ENCODE results near the gene TWSG1. TPM values are rescaled to one million over a fixed set of nuclear protein-coding genes. Genes with fewer than 3 reads are reported as not detected.
"Not testable (repeated sequence)": the region's sequence is repeated elsewhere in the genome, so short reads cannot be mapped to it uniquely, and the experiment has no call there.

The TWSG1 gene
- total and polyA plus RNA-seq, 4 donors = 11.8 to 55.8 (median 21.6) TPM

DNA sequence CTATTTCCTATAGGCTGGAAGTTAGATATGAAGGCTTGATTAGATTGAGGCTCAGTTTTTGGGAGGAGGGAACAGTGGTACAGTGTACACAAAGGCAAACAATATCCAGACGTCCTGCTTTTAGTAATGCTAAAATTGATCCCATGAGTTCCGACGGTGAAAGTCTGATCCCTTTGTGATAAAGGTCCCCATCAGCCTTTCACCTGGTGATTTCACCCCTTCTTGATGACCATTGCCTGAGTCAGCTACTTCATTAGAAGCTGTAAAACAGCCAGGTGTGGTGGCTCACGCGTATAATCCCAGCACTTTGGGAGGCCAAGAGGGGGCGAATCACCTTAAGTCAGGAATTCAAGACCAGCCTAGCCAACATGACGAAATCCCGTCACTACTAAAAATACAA lies 29.7 kb downstream of the TWSG1 start:
- DNase-seq (no peak), ATAC-seq (ENCODE audit: insufficient read depth, low FRiP score) (no peak)
- no peaks in the 10 kb centered on the region for H3K27me3 ChIP-seq (ENCODE audit: control insufficient read depth in 3 of 3, insufficient read depth in 3 of 3, low read length in 2 of 3)
- H3K9me3 ChIP-seq (ENCODE audit: control insufficient read depth in 4 of 4, insufficient read depth in 3 of 4, low read length in 3 of 4) = no peaks in the 10 kb centered on the region
- H3K9ac ChIP-seq (ENCODE audit: insufficient read depth in 1 of 2, low read length in 2 of 2) = no peak overlapping the region
- H3K27ac ChIP-seq (ENCODE audit: low read depth in 1 of 2, low read length in 1 of 2) = no peak overlapping the region
- H3K36me3 ChIP-seq (ENCODE audit: control insufficient read depth in 4 of 4, insufficient read depth in 4 of 4, low read length in 4 of 4) = peaks cover 0 to 14% (median 5%) of the 10 kb centered on the region in 4 donors
- peaks cover 0 to 13% (median 0%) of the 10 kb centered on the region in 5 donors for H3K4me1 ChIP-seq (ENCODE audit: control insufficient read depth in 5 of 5, insufficient read depth in 5 of 5, low read length in 5 of 5)
- 95 to 97% methylated on average over 8 of the region's 8 CpGs for WGBS, 2 donors
- TF ChIP-seq, protein P1, sequence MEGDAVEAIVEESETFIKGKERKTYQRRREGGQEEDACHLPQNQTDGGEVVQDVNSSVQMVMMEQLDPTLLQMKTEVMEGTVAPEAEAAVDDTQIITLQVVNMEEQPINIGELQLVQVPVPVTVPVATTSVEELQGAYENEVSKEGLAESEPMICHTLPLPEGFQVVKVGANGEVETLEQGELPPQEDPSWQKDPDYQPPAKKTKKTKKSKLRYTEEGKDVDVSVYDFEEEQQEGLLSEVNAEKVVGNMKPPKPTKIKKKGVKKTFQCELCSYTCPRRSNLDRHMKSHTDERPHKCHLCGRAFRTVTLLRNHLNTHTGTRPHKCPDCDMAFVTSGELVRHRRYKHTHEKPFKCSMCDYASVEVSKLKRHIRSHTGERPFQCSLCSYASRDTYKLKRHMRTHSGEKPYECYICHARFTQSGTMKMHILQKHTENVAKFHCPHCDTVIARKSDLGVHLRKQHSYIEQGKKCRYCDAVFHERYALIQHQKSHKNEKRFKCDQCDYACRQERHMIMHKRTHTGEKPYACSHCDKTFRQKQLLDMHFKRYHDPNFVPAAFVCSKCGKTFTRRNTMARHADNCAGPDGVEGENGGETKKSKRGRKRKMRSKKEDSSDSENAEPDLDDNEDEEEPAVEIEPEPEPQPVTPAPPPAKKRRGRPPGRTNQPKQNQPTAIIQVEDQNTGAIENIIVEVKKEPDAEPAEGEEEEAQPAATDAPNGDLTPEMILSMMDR (IDR thresholded peaks at IDR 0.05; ENCODE audit: control extremely low read depth, extremely low read depth) = no peak
- no peak overlapping the region for H3K4me3 ChIP-seq

DNA sequence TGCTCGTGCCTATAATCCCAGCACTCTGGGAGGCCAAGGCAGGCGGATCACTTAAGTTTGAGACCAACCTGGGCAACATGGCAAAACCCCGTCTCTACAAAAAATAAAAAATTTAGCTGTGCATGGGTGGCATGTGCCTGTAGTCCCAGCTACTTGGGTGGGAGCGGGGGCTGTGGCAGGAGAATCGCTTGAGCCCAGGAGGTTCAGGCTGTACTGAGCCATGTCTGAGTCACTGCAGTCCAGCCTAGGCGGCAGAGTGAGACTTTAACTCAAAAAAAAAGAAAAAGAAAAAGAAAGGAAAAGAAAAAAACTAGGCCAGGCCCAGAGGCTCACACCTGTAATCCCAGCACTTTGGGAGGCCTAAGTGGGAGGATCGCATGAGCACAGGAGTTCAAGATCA lies 30.8 kb downstream of the TWSG1 start:
- TF ChIP-seq, protein P1 (IDR thresholded peaks at IDR 0.05; ENCODE audit: control extremely low read depth, extremely low read depth) = no peak
- H3K9me3 ChIP-seq (ENCODE audit: control insufficient read depth in 4 of 4, insufficient read depth in 3 of 4, low read length in 3 of 4) = no peaks in the 10 kb centered on the region
- H3K27ac ChIP-seq (ENCODE audit: low read depth in 1 of 2, low read length in 1 of 2) = no peak overlapping the region
- H3K4me1 ChIP-seq (ENCODE audit: control insufficient read depth in 5 of 5, insufficient read depth in 5 of 5, low read length in 5 of 5) = peaks cover 0 to 2% (median 0%) of the 10 kb centered on the region in 5 donors
- ATAC-seq (ENCODE audit: insufficient read depth, low FRiP score) (no peak), DNase-seq (no peak)
- H3K4me3 ChIP-seq = no peak overlapping the region
- H3K36me3 ChIP-seq (ENCODE audit: control insufficient read depth in 4 of 4, insufficient read depth in 4 of 4, low read length in 4 of 4) = peaks cover 0 to 14% (median 7%) of the 10 kb centered on the region in 4 donors
- 96 to 98% methylated on average over 7 of the region's 7 CpGs for WGBS, 2 donors
- no peak overlapping the region for H3K9ac ChIP-seq (ENCODE audit: insufficient read depth in 1 of 2, low read length in 2 of 2)
- H3K27me3 ChIP-seq (ENCODE audit: control insufficient read depth in 3 of 3, insufficient read depth in 3 of 3, low read length in 2 of 3) = no peaks in the 10 kb centered on the region

DNA sequence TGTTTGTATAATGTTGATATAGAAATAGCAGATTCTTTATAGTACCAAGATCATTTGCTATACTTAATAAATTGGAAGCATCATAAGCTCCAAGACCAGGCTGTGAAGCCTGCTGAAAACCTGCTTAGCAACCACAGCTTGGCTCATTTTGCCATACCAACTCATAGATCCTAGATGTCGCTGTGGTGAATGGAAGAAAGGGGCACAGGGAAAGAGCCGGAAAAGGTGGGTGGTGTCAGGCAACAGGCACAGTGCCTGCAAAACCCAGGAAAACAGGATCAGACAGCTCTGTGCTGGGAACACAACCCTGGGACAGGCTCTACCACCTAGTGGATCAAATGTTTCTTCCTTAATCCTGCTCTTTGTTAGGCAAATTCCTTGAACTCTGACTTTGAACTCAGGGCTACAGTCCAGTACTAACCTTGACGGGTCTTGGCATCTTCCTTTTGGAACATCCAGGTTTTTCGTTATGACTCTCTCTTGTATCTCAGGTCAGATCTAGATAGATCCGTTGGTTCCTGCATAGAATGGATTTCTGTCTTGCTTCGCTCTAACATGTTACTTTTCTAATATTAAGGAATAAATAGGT lies 31.6 kb downstream of the TWSG1 start:
- H3K9me3 ChIP-seq (ENCODE audit: control insufficient read depth in 4 of 4, insufficient read depth in 3 of 4, low read length in 3 of 4) = no peaks in the 10 kb centered on the region
- no peak overlapping the region for H3K27ac ChIP-seq (ENCODE audit: low read depth in 1 of 2, low read length in 1 of 2)
- ATAC-seq (ENCODE audit: insufficient read depth, low FRiP score) (no peak), DNase-seq (peak; percentile 40 to 77 (median 67))
- H3K36me3 ChIP-seq (ENCODE audit: control insufficient read depth in 4 of 4, insufficient read depth in 4 of 4, low read length in 4 of 4) = peaks cover 0 to 14% (median 6%) of the 10 kb centered on the region in 4 donors
- no peak overlapping the region for H3K4me3 ChIP-seq
- H3K9ac ChIP-seq (ENCODE audit: insufficient read depth in 1 of 2, low read length in 2 of 2) = no peak overlapping the region
- WGBS, 2 donors = 65 to 81% methylated on average over 6 of the region's 6 CpGs
- TF ChIP-seq, protein P1 (IDR thresholded peaks at IDR 0.05; ENCODE audit: control extremely low read depth, extremely low read depth) = no peak
- H3K4me1 ChIP-seq (ENCODE audit: control insufficient read depth in 5 of 5, insufficient read depth in 5 of 5, low read length in 5 of 5) = peaks cover 0 to 1% (median 0%) of the 10 kb centered on the region in 5 donors
- no peaks in the 10 kb centered on the region for H3K27me3 ChIP-seq (ENCODE audit: control insufficient read depth in 3 of 3, insufficient read depth in 3 of 3, low read length in 2 of 3)

DNA sequence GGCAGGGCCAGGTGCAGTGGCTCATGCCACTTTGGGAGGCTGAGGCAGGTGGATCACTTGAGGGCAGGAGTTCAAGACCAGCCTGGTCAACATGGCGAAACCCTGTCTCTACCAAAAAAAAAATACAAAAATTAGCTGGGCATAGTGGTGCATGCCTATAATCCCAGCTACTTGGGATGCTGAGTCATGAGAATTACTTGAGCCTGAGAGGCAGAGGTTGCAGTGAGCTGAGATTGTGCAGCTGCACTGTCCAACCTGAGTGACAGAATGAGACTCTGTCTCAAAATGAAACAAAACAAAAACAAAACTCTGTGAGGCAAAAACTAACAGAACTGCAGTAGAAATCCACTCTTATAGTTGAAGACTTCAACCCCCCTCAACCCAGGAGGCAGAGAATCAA lies 38.7 kb downstream of the TWSG1 start:
- H3K27me3 ChIP-seq (ENCODE audit: control insufficient read depth in 3 of 3, insufficient read depth in 3 of 3, low read length in 2 of 3); H3K27ac ChIP-seq (ENCODE audit: low read depth in 1 of 2, low read length in 1 of 2); H3K36me3 ChIP-seq (ENCODE audit: control insufficient read depth in 4 of 4, insufficient read depth in 4 of 4, low read length in 4 of 4); ATAC-seq (ENCODE audit: insufficient read depth, low FRiP score); H3K4me3 ChIP-seq; H3K9me3 ChIP-seq (ENCODE audit: control insufficient read depth in 4 of 4, insufficient read depth in 3 of 4, low read length in 3 of 4); DNase-seq; H3K4me1 ChIP-seq (ENCODE audit: control insufficient read depth in 5 of 5, insufficient read depth in 5 of 5, low read length in 5 of 5); H3K9ac ChIP-seq (ENCODE audit: insufficient read depth in 1 of 2, low read length in 2 of 2): not testable (repeated sequence)
- WGBS, 2 donors = 90 to 95% methylated on average over 1 of the region's 1 CpG

Data from lung (tissue), 12 donors.